Heart right ventricle (tissue), 16 donors: ENCODE results near the gene ACSM5. TPM values are rescaled to one million over a fixed set of nuclear protein-coding genes. Genes with fewer than 3 reads are reported as not detected.

Experiments
- ATAC-seq, 8 donors: fragments of 200-7000 bp; cut with Tn5 transposase; one replicate each; pipeline ENCODE4 v1.9.1; 2020; ENCODE audit warnings: mild to moderate bottlenecking in 8 of 8, moderate library complexity in 8 of 8, moderate number of reproducible peaks in 1 of 8
- DNase-seq, 2 donors: peaks; one replicate each; pipeline ENCODE4 v3.0.0-alpha.2; 2020
- H3K27ac ChIP-seq, 10 donors: fragments of 200-600 bp; sonication (generic) in 2 of 10; one replicate each; pipeline versions ENCODE4 v1.5.0 to v1.8.0; 2020 to 2022; ENCODE audit warnings: mild to moderate bottlenecking in 3 of 10
- H3K27me3 ChIP-seq, 7 donors: fragments of 200-600 bp; one replicate each; pipeline ENCODE4 v1.8.0; 2021 to 2022; ENCODE audit warnings: mild to moderate bottlenecking in 2 of 7
- H3K36me3 ChIP-seq, 9 donors: fragments of 200-600 bp; sonication (generic) in 1 of 9; one replicate each; pipeline versions ENCODE4 v1.5.0 to v1.8.0; 2020 to 2022; ENCODE audit warnings: mild to moderate bottlenecking in 2 of 9
- H3K4me1 ChIP-seq, 9 donors: fragments of 200-600 bp; sonication (generic) in 1 of 9; one replicate each; pipeline versions ENCODE4 v1.5.0 to v1.8.0; 2020 to 2022; ENCODE audit warnings: mild to moderate bottlenecking in 4 of 9
- H3K4me3 ChIP-seq, 10 donors: fragments of 200-600 bp; sonication (generic) in 2 of 10; one replicate each; pipeline versions ENCODE4 v1.5.0 to v1.8.0; 2020 to 2022; ENCODE audit warnings: mild to moderate bottlenecking in 7 of 10, moderate library complexity in 2 of 10
- H3K9me3 ChIP-seq, 11 donors: fragments of 200-600 bp in 10 of 11; sonication (generic) in 2 of 11; one replicate each; pipeline versions ENCODE4 v1.5.0 to v1.8.0; 2013 to 2022; ENCODE audit warnings: mild to moderate bottlenecking in 2 of 11, control low read depth in 1 of 11, moderate library complexity in 1 of 11
- CTCF ChIP-seq, 9 donors: fragments of 200-600 bp; sonication (generic) in 2 of 9; IDR thresholded peaks; one replicate each; pipeline versions ENCODE4 v1.5.0 to v1.8.0; 2021 to 2022; ENCODE audit warnings: antibody characterized with exemption in 9 of 9, mild to moderate bottlenecking in 5 of 9, moderate library complexity in 1 of 9
- WGBS, 2 donors: extraction: QIAGEN DNeasy Blood & Tissue Kit; methylation state at CpG; one replicate each; pipeline ENCODE4 v1.1.7; 2013; ENCODE audit warnings: inconsistent platforms in 1 of 2; 5-methylcytosine and 5-hydroxymethylcytosine counted together
- intact Hi-C, 10 donors: fragments of 100-400 bp; cut with DNase I; formaldehyde crosslinking; loops; one replicate each; pipeline versions ENCODE4 v1.11.1 to v1.14.2; 2022
- polyA plus RNA-seq, 2 donors: library from polyadenylated mRNA; stranded (reverse); fragments of 200-250 nt; gene quantifications; one replicate each; pipeline ENCODE4 v1.2.3, GENCODE V29; 2013
- total RNA-seq, 10 donors: library from RNA; stranded (reverse); fragmentation: NEBNext Ultra II Directional in 3 of 10; extraction: Animal tissue kit (Norgen Biotek cat#: 25700) in 3 of 10; gene quantifications; one replicate each; pipeline versions ENCODE4 v1.2.1 to v1.2.4, GENCODE V29; 2021 to 2023
- donor health status: Arrhythmogenic right ventricular cardiomyopathy.
- donor health status: ischemic (EF 13 %, LVEDD 7.1; RV severe dilation, severe dysfunction).
- donor health status: healthy with polysubstance abuse.
- donor health status: DM: no; HTN: yes; CAD: no.
- donor health status: DM: no; HTN: no; CAD: no.
- donor health status: ischemic (EF 25% LVEDD 6.9; RV normal size, moderate dysfunction).
- donor health status: ischemic (EF 25% LVEDD 5.7; RV mildly dilated, moderate dysfunction).
- donor health status: healthy.
- donor health status: DM: yes; HTN: yes; CAD: no.
- donor health status: Ischemic cardiomyopathy.
- donor health status: ischemic (EF 35%, LVEDD 5.7; RV mildly dilated, moderate dysfunction).
- donor health status: nonischemic (EF 11% LVEDD 7.7; RV severe dilation, severe dysfunction).
- donor health status: DM: yes; HTN: yes; CAD: no.
- donor health status: PGD.
- donor health status: ischemic (EF 29% LVEDD 5.4; RV normal size, mild dysfunction).
- donor health status: nonischemic (EF 23%, LVEDD 6.1; RV moderate dilation, normal function).

ACSM5 gene
- total and polyA plus RNA-seq, 12 donors, result 0.32 to 16.5 (median 1.5) TPM

- H3K4me1 ChIP-seq, result no peaks in the 10 kb centered on the region
- no peak for ATAC-seq
- intact Hi-C loops, result no loop called here
- TF ChIP-seq CTCF (IDR thresholded peaks at IDR 0.05), result no peak
- DNase-seq, result no peak
- H3K36me3 ChIP-seq, result no peaks in the 10 kb centered on the region
- no peak overlapping the region for H3K27ac ChIP-seq
- 62 to 74% methylated on average over 3 of the region's 3 CpGs for WGBS, 2 donors
- H3K9me3 ChIP-seq, result peaks cover 0 to 2% (median 0%) of the 10 kb centered on the region in 11 donors
- no peak overlapping the region for H3K4me3 ChIP-seq
- peaks cover 0 to 51% (median 10%) of the 10 kb centered on the region in 7 donors for H3K27me3 ChIP-seq
Observed at GRCh38 chr16:20364051-20364450, 45.3 kb upstream of the ACSM5 start.

DNA sequence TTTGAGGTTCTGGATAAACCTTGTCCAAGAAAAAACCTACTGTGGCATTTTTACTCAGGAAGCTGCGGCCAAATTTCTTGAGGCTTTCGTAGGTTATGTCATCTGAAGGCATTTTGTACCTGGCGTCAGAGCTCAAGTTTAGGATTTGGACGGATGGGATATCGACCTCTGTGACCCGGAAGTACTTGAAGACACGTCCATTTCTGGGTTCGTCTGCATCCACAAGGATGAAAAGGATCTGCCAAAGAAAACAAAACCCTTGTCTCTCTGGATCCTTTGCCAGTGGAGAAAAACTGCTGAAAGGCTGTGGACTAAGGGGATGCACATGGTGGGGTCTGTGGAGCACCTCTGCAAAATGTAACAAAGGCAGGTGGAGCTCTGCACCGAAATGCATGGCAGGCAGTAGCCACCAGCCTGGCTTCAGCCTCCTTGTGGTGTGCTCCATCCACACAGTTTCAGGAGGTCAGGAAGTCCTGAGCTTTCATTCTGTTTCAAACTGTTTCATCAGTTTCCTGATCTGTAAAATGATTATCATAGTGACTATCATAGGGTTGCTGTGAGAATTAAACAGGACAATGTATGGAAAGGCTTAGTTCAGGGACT is 39.8 kb upstream of the ACSM5 start:
- intact Hi-C loops, result loop anchor here in 1 of 10 donors (5.0 kb wide), 1 partner anchor 642 kb away; no protein-coding TSS in a partner anchor
- ATAC-seq, result no peak
- TF ChIP-seq CTCF (IDR thresholded peaks at IDR 0.05), result no peak
- H3K4me3 ChIP-seq, result no peak overlapping the region
- peaks cover 0 to 39% (median 13%) of the 10 kb centered on the region in 7 donors for H3K27me3 ChIP-seq
- no peak overlapping the region for H3K27ac ChIP-seq
- H3K4me1 ChIP-seq, result no peaks in the 10 kb centered on the region
- H3K9me3 ChIP-seq, result peaks cover 0 to 8% (median 0%) of the 10 kb centered on the region in 11 donors
- no peak for DNase-seq
- H3K36me3 ChIP-seq, result no peaks in the 10 kb centered on the region
- WGBS, 2 donors, result 61 to 68% methylated on average over 9 of the region's 9 CpGs

DNA sequence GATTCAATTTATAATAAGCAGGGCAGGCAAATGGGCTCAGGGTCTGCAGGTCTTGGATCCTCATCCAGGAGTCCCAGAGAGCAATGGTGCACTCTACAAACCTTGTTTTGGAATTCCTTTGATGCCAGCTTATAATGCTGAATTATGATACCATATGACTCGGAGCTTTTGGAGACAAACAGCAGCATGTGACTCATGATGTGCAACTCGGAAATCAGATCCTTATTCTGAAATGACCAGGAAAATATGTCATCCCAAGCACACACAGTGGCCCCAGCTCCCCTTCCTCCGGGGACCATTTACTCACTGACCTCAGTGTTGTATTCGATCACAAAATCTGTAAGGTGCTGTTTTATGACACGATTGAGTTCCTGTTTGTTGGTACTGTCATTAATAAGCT is 36.6 kb upstream of the ACSM5 start:
- Histone ChIP-seq H3K4me3 (no peak overlapping the region), H3K27me3 (peaks cover 0 to 27% (median 8%) of the 10 kb centered on the region in 7 donors), H3K27ac (no peak overlapping the region), H3K36me3 (no peaks in the 10 kb centered on the region), H3K9me3 (peaks cover 0 to 8% (median 0%) of the 10 kb centered on the region in 11 donors), H3K4me1 (no peaks in the 10 kb centered on the region)
- intact Hi-C loops, result no loop called here
- DNase-seq, result no peak
- TF ChIP-seq CTCF (IDR thresholded peaks at IDR 0.05), result no peak
- WGBS, 2 donors, result 73 to 85% methylated on average over 5 of the region's 5 CpGs
- ATAC-seq, result no peak

- Histone ChIP-seq H3K27me3 (peaks cover 0 to 33% (median 9%) of the 10 kb centered on the region in 7 donors), H3K36me3 (no peaks in the 10 kb centered on the region), H3K4me3 (no peak overlapping the region), H3K4me1 (no peaks in the 10 kb centered on the region), H3K27ac (no peak overlapping the region), H3K9me3 (peaks cover 0 to 8% (median 0%) of the 10 kb centered on the region in 11 donors)
- WGBS, 2 donors, result 78 to 85% methylated on average over 5 of the region's 5 CpGs
- no peak for TF ChIP-seq CTCF (IDR thresholded peaks at IDR 0.05)
- ATAC-seq, result no peak
- DNase-seq, result no peak
- intact Hi-C loops, result no loop called here
Observed at GRCh38 chr16:20377181-20377580, 32.2 kb upstream of the ACSM5 start.
